GM12891 (cell line): ENCODE results near the gene STXBP5.
A peak's percentile ranks its signal among the peaks of the same experiment; 100 is the strongest.

Experiments
- POLR2A ChIP-seq: IDR thresholded peaks from 2 replicates; pipeline ENCODE4 v1.6.1; 2011; ENCODE audit warnings: low read depth, low read length, control low read depth
- SPI1 ChIP-seq: IDR thresholded peaks from 2 replicates; pipeline ENCODE4 v1.6.1; 2011; ENCODE audit warnings: low read depth, low read length, control low read depth
- TAF1 ChIP-seq: IDR thresholded peaks from 2 replicates; pipeline ENCODE4 v1.6.1; 2011; ENCODE audit warnings: low read depth, low read length, control low read depth

- TF ChIP-seq TAF1 (no peak), POLR2A (no peak), SPI1 (peak; percentile 25; the same call in 1 of the 2 replicates)
Measured at GRCh38 chr6:147222160-147222838, 18.1 kb downstream of the STXBP5 start.
